Fibroblast of skin of left quadriceps (primary cell): Measurements from ENCODE around the gene CCT3.

Experiments
- DNase-seq, 2 experiments: peaks; one replicate each; pipeline ENCODE4 v3.0.0-alpha.2; 2013; ENCODE audit warnings: low read depth in 2 of 2

CCT3 gene

DNA sequence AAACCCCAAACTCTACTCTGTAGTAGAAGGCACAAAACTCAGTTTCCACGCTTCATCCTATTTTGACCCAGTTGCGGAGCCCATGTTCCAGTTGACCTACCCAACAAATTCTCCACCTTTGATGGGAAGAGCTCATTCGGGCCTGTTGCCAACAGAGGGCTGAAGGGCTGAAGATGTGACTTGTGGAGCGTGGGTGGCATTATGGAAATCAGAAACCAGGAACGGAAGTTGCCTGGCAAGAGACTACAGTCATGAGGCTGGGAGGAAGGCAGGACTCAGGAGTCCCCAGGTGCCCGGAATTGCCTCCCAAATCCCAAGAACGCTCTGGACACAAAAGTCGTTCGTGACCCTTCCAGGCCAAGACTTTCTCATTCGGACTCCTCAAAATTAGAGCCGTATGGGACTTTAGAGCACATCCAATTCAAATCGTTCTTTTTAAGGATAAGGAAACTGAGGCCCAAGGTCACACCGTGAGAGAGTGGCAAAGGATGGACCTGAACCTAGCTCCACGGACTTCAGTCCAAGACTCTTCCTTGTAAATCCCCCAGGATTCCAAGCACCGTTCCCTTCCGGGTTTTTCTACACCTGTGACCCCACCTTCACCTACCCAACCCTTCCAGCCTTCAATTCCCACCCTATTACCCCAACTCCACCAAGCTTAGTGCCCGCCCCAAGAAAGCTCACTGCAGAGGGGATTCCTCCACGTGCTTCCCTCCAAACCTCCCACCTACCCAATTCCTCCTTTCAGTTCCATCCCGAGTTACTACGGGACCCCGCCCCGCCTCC, 56.2 kb downstream of the CCT3 start:
- no peak for DNase-seq

DNA sequence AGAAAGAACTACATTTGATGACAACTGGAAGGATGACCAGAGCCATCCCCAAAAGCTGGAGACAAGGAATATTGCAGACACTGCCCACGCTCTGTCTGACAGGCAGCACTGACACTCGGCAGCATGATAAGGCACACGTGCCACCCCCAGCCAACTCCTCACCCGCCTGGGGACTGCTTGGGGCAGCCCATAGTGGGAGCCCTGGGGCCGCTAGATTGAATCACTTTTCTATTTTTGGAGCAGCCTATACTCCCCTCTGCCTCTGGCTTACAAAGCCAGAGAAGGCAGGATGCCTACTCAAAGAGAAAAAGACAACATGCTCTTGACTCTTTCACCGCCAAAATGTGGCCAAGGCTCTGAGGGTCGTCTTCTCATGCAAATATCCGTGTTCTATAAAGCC, 56.8 kb downstream of the CCT3 start:
- no peak for DNase-seq

DNA sequence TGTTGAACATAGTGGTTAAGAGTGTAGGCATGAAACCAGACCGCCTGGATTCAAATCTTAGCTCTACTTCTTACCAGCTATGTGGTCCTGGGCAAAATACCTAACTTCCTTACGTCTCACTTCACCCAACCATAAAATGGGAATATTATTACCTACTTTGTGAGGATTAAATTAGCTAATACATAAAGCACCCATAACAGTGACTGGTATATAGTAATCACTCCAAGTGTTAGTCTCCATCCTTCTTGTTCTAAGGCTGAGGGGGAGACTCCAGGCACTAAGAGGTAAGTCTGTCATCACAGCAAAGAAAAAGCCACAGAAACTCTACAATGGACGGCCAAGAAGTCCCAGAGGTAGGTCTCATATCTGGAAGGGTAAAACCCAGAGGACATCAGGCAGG, 58.3 kb downstream of the CCT3 start:
- no peak for DNase-seq

GRCh38 chr1:156276966-156277381, 61.1 kb downstream of the CCT3 start:
- DNase-seq, result no peak

- no peak for DNase-seq
Measured at GRCh38 chr1:156276532-156276931, 61.6 kb downstream of the CCT3 start.

GRCh38 chr1:156270314-156270713, 67.8 kb downstream of the CCT3 start:
- no peak for DNase-seq

- no peak for DNase-seq
Measured at GRCh38 chr1:156268336-156268735, 69.8 kb downstream of the CCT3 start.

- no peak for DNase-seq
Measured at GRCh38 chr1:156266051-156266450, 72.0 kb downstream of the CCT3 start.

DNA sequence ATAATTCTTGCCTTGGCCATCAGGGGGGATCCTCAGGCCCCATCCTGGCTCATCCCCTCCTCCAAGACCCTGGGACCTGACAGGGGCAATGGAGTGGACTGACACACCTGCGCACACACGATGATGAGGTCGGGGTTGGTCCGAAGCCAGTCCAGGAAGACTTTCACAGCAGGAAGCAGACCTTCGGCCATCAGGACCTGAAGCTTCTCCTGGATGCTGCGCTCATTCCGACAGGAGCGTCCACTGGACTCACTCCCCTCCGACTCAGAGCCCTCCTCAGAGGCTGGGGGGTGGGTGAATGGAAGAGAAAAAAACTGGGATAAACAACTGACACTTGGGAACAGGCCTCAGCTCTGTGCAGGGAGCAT, 74.8 kb downstream of the CCT3 start:
- no peak for DNase-seq

- peak; percentile 35 to 37 for DNase-seq
Measured at GRCh38 chr1:156262461-156263287, 75.4 kb downstream of the CCT3 start.

GRCh38 chr1:156260896-156261295, 77.2 kb downstream of the CCT3 start:
- DNase-seq, result no peak

- no peak for DNase-seq
Measured at GRCh38 chr1:156259805-156260204, 78.3 kb downstream of the CCT3 start.
